ENCODE results near the gene ATP5MC2.
A peak's percentile ranks its signal among the peaks of the same experiment; 100 is the strongest.

Gene ATP5MC2

DNA sequence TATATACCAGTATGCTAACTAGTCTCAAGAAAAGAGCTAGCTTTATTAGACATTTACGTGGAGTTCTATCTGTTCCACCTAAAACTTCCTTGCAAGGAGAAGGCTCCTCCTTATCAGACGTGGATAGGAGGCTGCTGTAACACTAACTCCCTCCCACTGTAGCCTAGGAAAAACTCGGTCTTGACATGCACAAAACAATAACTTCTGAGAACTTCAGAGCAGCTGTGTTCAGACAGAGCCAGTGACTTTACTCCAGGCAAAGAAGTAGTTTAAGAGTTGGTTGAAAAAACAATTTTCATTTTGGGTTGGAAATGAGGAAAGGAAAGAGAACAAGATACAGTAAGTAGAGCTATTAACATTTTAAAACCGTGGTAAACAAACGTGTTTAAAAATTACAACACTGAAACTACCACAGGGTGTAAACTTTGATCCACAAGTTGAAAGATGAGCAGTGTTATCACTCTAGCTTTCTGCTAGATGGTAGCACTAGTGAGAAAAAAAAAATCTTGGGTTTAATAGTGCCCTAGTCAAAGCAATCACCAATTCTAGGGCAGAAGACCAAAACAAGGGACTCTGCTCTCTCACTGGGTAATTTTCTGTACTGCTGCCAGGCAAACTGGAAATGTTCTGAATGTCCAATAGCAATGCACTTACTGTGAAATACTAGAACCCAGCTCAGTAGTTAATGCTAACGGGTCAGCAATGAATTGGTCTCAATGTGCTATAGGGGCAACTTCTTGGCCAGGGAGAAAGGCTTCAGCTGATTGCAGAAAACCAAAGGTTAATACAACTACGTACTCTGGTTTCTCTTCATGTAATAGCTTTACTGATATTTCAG, 52.1 kb downstream of the ATP5MC2 start:
- Mint-ChIP-seq H3K27ac (no peak overlapping the region), H3K9me3 (no peaks in the 10 kb centered on the region), H3K27me3 (ENCODE audit: low read depth) (no peaks in the 10 kb centered on the region), H3K36me3 (ENCODE audit: low read depth) (peaks cover 3% of the 10 kb centered on the region), H3K4me1 (ENCODE audit: low read depth) (peaks cover 32% of the 10 kb centered on the region), H3K4me3 (peak overlapping the region; percentile 100)

DNA sequence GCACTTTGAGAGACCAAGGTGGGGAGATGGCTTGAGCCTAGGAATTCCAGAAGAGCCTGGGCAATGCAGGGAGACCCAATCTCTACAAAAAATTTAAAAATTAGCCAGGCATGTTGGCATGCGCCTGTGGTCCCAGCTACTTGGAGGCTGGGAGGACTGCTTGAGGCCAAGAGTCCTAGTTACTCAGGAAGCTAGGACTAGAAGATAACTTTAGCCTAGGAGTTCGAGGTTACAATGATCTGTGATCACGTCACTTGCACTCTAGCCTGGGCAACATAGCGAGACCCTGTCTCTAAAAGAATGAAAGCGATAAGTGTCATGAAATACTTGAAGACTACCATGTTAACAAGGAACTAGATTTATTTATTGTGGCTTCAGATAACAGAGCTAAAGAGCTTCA, 53.2 kb downstream of the ATP5MC2 start:
- Mint-ChIP-seq H3K4me3 (no peak overlapping the region), H3K9me3 (no peaks in the 10 kb centered on the region), H3K27ac (no peak overlapping the region), H3K4me1 (ENCODE audit: low read depth) (peaks cover 40% of the 10 kb centered on the region), H3K27me3 (ENCODE audit: low read depth) (no peaks in the 10 kb centered on the region), H3K36me3 (ENCODE audit: low read depth) (peaks cover 4% of the 10 kb centered on the region)

DNA sequence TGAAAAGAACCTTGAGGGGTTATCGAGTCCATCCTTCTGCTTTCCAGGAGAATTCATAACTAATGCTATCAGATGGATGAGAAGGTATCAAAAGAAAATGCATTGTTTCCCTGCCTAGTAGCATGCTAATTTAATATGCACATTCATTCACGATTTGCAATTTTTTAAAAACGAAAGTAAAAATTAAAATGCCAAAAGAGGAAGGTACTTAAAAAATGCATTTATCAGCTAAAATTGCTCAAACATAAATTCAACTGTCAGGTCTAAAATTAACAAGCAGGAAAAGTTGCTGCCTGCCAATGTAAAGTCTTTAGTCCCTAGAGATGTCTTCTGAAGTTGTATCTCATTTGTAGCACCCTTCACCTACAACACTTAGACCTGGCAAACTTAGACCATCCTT, 57.6 kb downstream of the ATP5MC2 start:
- peaks cover 9% of the 10 kb centered on the region for H3K36me3 Mint-ChIP-seq (ENCODE audit: low read depth)
- H3K27me3 Mint-ChIP-seq (ENCODE audit: low read depth), result no peaks in the 10 kb centered on the region
- H3K4me1 Mint-ChIP-seq (ENCODE audit: low read depth), result peaks cover 15% of the 10 kb centered on the region
- H3K4me3 Mint-ChIP-seq, result peak overlapping the region; percentile 71
- no peaks in the 10 kb centered on the region for H3K9me3 Mint-ChIP-seq
- H3K27ac Mint-ChIP-seq, result peak overlapping the region; percentile 78

DNA sequence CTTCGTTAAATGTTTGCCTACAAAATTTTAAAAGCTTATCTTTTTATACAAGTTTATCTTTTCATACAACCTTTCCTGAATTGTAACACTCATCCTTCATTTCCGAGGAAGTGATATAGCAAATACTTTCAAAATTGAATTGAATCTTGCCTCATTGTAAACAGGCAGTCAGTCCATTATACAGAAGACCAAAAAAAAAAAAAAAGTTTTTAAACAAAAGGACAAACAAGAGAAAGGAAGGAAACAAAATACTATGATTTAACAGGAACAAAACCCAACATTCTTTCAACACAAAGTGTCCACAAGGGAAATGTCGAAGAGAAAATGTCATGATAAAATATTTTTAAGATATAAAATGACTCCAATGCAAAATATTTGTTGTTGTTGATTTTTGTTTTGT, 58.2 kb downstream of the ATP5MC2 start:
- H3K27ac Mint-ChIP-seq, result peak overlapping the region; percentile 78
- H3K36me3 Mint-ChIP-seq (ENCODE audit: low read depth), result peaks cover 9% of the 10 kb centered on the region
- H3K27me3 Mint-ChIP-seq (ENCODE audit: low read depth), result no peaks in the 10 kb centered on the region
- H3K4me1 Mint-ChIP-seq (ENCODE audit: low read depth), result peaks cover 15% of the 10 kb centered on the region
- no peaks in the 10 kb centered on the region for H3K9me3 Mint-ChIP-seq
- H3K4me3 Mint-ChIP-seq, result peak overlapping the region; percentile 71

DNA sequence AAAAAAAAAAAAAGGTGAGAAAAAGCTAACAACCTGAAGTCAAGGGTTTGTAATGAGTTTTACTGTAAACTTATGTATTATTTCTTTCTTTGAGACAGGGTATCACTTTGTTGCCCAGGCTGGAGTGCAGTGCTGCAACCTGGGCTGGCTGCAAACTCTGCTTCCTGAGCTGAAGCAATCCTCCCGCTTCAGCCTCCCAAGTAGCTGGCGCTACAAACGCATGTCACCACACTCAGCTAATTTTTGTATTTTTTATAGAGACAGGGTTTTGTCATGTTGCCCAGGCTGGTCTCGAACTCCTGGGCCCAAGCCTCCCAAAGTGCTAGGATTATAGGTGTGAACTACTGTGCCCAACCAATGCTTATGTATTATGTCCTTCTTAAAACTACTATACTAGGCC, 58.9 kb downstream of the ATP5MC2 start:
- Mint-ChIP-seq H3K4me1 (ENCODE audit: low read depth) (peaks cover 15% of the 10 kb centered on the region), H3K36me3 (ENCODE audit: low read depth) (peaks cover 9% of the 10 kb centered on the region), H3K27me3 (ENCODE audit: low read depth) (no peaks in the 10 kb centered on the region), H3K9me3 (no peaks in the 10 kb centered on the region), H3K4me3 (no peak overlapping the region), H3K27ac (no peak overlapping the region)

Data from T-helper 1 cell treated with Interleukin-12 subunit alpha and Interleukin-12 subunit beta and Interleukin-4 antibody, amounts not matched to agents 30 μg/mL and 1 μg/mL, for 36 hours (primary cell).